Measurements from ENCODE around the gene MEN1.

- TF ChIP-seq CTCF (IDR thresholded peaks at IDR 0.05) (no peak), POLR2A (IDR thresholded peaks at IDR 0.05) (no peak)
These were observed 8.6 kb downstream of the MEN1 start for GRCh38 chr11:64801561-64802369.
